GM12892 (cell line): ENCODE measurements around the gene LILRA2.

Experiments
- POLR2A ChIP-seq: IDR thresholded peaks from 2 replicates; pipeline ENCODE4 v1.6.1; 2011; ENCODE audit warnings: low read depth, low read length, control low read depth
- POLR2AphosphoS5 ChIP-seq: IDR thresholded peaks from 2 replicates; pipeline ENCODE4 v1.6.1; 2011; ENCODE audit warnings: low read depth, low read length, control low read depth
- TAF1 ChIP-seq: IDR thresholded peaks from 2 replicates; pipeline ENCODE4 v1.6.1; 2011; ENCODE audit warnings: low read depth, mild to moderate bottlenecking, control low read depth, low read length, borderline replicate concordance

- TF ChIP-seq POLR2A = no peak
- TF ChIP-seq POLR2AphosphoS5 = no peak
- no peak for TF ChIP-seq TAF1
Measured at GRCh38 chr19:54554006-54554405, 19.6 kb upstream of the LILRA2 start.
